GM18526 (cell line): ENCODE measurements around the gene BLOC1S3.

ENCODE experiments used
- POLR2A ChIP-seq: IDR thresholded peaks from 3 replicates; pipeline ENCODE4 v1.6.1; 2011; ENCODE audit not compliant: insufficient read length; ENCODE audit errors: extremely low read depth

Gene BLOC1S3

GRCh38 chr19:45154064-45154827, 24.3 kb upstream of the BLOC1S3 start:
- TF ChIP-seq POLR2A: no peak

DNA sequence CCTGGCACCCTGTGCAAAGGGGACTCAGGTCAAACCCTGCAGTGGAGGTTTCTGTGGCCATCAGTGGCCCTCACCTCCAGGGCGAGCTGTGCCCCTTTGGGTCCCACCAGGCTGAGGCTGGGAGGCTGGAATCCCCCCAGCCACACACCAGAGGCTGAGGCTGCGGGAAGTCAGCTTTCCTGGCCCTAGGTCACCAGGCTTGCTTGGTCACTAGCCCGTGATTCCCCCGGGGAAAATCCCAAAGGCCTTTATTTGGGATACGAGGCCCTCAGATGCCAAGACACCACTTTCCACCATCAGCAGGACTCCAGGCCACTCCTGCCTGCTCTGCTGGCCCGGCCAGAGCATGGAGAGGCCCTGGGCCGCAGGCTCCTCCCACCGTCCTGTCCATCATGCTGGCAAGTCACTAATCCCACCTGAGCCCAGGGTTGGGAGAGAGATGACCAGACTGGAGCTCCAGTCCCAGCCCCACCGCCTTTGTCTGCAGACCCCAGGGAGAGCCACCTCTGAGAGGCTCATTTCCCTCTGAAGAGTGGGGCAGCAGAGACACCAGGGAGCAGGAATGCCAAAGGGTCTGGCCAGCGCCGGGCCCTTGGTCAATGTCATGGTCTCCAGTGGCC, 22.5 kb upstream of the BLOC1S3 start:
- no peak for TF ChIP-seq POLR2A

- TF ChIP-seq POLR2A: no peak
Measured at GRCh38 chr19:45156751-45157150, 21.8 kb upstream of the BLOC1S3 start.

DNA sequence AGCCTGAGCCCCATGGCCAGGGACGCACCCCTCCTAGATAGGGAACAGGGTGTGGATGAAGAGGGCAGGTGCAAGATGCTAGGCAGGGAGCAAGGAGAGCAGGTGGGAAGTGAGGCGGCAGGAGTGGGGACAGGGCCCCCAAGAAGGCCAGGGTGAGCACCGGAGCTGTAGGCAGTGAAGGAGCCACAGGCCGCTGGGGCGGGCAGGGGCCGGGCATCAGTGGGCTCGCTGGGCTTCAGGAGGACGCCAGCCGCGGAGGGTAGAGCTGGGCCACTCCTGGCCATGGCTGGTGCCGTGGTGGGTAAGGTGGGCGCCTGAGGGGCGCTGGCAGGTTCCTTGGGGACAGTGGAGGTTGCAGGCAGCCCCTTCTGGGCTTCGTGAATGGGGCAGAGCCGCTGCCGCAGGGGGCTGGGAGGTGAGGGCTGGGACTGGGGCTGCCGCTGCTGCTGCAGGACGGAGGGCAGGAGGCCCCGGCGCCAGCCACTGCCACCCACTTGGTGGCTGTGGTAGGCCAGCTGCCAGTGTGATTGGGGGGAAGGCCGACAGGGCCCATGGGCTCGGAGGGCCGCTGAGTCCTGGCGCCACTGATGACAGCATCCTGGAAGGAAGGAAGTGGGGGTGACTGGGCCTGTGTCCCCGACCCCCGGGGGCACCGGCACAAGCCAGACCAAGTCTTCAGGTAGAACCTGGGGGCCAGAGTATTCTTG, 19.9 kb upstream of the BLOC1S3 start:
- TF ChIP-seq POLR2A: no peak

GRCh38 chr19:45159210-45159970, 19.2 kb upstream of the BLOC1S3 start:
- no peak for TF ChIP-seq POLR2A

GRCh38 chr19:45159971-45160324, 18.6 kb upstream of the BLOC1S3 start:
- no peak for TF ChIP-seq POLR2A

DNA sequence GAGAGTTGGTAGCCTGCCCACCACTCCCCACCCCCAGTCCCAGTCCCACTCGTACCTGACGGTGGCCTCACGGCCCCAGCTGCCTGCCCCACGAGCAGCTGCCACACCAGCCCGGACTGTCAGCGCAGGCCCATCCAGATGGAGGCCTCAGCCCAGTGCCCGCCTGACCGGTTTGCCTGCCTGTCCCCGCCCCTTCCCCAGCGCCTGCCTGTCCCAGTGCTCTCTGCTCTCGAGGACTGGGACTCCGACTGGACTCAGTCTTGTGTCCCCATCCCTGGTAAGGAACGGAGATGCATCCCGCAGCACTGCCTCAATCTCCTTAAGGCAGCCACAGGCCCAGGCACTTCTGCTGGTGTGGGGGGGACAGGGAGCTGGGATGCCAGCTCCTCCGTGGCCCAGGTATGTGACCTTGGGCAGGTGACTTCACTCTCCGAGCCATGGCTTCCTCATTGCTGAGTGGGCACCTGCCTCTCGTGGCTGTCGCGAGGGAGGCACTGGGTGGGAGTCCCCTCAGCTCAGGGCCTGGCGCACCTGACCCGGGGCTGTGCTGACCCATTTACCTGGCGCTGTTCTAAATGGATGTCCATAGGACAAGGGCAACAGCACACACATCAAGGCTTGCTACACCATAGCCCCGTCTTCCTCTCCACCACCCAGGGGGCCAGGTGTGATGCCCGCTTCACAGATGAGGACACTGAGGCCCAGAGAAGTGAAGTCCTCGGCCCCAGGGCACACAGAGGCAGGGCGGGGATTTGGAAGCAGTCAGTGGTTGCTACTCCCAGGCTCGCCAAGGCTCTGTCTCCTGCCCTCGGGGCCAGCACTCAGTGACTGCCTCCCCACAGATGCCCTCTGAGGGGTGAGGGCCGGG, 17.5 kb upstream of the BLOC1S3 start, which contains the start of gene NKPD1:
TSS of gene NKPD1 (minus strand) at position 113 of the 868 bp plus-strand sequence. CDS start 832 bp downstream, outside the sequence.
- TF ChIP-seq POLR2A: no peak

DNA sequence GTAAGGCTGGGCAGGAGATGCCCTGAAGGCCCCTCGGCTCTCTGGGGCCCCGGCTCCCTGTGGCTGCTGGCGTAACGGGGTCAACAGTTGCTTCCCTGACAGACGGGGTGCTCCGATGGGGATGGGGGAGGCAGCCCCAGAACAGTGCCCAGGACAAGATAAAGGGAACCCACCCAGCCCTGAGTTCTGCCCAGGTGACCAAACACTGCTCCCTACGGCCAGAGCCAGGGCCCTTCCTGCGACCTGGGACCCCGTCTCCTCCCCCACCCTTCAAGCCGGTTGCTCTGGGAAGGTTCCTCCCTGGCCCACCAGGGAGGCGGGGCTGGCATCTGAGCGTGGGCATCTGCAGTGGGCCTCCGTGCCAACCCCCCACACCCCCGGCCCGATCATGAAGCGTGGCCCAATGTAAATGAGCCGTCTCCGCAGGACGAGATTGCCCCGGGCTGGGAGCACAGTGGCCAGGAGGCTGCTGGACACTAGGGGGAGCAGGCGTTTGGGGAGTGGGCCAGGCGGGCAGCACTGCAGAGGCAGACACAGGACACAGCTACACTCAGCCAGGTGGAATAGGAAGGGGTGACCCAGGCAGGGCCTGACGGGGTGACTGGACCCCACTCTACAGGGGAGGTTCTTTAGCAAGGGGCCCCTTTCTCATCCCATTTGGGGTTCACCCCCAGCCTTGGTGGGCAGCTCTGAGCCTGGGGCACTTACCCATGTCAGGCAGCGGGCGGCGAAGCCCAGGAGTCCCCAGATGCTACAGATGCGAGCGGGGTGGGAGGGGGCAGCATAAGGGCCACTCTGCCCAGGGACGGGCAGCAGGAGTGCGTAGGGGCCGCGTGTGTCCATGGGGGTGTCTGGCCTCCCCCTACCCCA, 16.6 kb upstream of the BLOC1S3 start:
- TF ChIP-seq POLR2A: no peak

GRCh38 chr19:45162608-45163143, 15.9 kb upstream of the BLOC1S3 start:
- no peak for TF ChIP-seq POLR2A

GRCh38 chr19:45163156-45163555, 15.4 kb upstream of the BLOC1S3 start:
- no peak for TF ChIP-seq POLR2A

DNA sequence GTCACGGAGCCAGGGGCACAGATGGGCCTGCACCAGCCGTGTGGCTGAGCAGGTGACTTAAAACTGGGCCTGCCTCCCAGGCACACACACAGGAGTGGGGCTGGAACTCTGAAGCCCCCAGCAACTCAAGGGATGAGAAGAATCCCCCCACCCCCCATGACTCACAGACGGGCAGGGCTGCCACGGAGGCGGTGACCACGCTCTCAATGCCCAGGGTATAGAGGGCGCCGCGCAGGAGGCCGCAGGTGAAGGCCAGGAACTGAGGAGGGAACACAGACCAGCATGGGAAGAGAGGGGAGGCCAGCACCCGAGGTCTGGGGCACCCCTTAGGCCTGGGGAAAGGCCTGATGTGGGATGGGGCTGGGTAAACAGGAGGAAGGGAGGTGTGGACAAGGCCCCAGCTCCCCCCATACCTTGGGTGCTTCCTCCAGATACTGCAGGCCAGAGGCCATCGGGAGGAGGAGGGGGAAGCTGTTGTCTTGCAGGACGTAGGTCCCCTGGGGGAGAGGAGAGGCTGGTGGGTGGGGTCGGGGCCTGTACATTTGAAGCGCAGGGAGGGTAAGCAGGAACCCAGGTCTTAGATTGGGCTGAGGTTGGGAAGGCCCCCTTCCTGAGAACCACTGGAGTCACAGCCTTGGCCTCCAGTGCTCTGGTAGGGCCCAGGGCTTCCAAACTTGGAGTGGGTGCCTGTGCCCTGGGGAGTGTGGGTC, 14.7 kb upstream of the BLOC1S3 start:
- TF ChIP-seq POLR2A: no peak

DNA sequence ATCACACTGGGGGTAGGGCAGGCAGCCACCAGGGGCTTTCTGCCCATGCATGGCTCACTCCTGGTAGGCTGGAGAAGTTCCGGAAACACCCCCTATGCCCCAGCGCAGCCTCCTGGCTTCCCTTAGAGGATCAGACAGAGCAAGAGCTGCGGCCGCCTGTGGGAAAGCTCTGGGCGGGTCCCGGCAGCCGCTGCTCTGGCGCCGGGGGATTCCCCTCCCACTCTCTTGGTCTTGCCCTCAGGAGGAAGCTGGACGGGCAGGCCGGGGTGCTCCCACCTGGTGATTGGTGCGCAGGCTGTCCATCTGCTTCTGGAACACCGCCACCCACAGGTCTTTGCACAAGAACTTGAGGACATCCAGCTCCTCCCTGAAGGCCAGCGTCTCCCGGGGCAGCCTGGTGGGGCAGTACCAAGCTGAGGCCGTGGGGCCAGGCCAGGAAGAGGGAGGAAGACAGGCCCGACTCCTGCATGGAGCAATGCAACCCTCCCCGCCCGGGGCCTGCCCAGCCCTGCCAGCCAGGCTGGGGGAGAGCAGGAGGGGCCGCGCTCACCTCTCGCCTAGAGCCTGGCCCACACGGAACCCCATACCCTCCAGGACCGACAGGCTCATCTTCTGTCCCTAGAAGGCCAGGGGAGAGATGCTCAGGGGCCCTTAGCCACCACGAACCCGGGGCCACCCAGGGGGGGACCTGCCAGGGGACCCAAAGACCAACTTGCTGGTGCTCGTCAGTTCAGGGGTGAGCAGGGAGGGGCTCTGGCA, 13.8 kb upstream of the BLOC1S3 start:
- peak; percentile 6 for TF ChIP-seq POLR2A
